GM08714 (cell line): ENCODE measurements around the gene TBC1D9B.
A peak's percentile ranks its signal among the peaks of the same experiment; 100 is the strongest.
"Not testable (repeated sequence)": the region's sequence is repeated elsewhere in the genome, so short reads cannot be mapped to it uniquely, and the experiment has no call there.

Source experiments
- H3K4me3 ChIP-seq: fragments of 200-500 bp; sonication (Bioruptor generic); 2 replicates; pipeline ENCODE4 v1.5.1; 2014; ENCODE audit warnings: mild to moderate bottlenecking, low read length, inconsistent platforms
- ZNF274 ChIP-seq: IDR thresholded peaks from 2 replicates; pipeline ENCODE4 v1.6.1; 2012; ENCODE audit warnings: mild to moderate bottlenecking, low read depth, low read length

Gene TBC1D9B

DNA sequence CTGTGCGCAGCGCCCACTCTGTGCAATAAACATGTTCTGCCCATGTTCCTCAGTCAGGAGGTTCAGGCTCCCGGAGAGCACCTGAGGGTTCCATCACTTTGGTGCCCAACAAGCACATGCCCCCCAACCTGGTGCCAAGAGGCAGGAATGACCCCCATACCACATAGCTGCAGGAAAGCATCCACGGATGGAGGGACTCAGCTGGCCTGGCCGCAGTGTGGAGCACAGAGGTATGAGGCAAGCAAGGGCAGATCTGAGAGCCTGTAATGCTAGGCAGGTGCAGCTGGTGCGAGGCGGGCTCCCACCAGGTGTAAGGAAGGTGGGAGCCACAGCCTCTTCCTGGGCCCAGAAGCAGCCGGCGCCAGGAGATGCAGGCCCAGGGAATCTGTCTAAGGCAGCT, 44.8 kb downstream of the TBC1D9B start:
- TF ChIP-seq ZNF274, result no peak

DNA sequence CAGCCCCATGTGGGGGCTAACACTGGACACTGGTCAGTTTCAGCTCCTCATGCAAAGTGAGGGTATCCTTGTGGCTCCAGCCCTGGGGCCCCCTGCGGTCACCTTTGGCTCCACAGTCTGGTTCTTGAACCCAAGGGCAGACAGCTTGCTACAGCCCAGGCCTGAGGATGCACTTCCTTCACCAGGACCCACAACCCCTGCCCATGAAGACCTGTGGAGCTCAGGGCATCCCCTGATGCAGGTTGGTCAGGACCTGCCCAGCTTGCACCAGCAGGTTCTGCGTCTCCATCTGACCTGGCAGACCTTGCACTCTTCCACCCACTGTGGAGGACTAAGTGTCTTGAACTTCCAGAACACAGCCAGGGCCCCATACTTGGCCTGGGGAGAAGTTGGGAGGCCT, 45.4 kb downstream of the TBC1D9B start:
- H3K4me3 ChIP-seq, result no peak overlapping the region
- TF ChIP-seq ZNF274, result no peak

More for the DNA sequence above, 44.8 kb downstream of the TBC1D9B start:
- no peak overlapping the region for H3K4me3 ChIP-seq

DNA sequence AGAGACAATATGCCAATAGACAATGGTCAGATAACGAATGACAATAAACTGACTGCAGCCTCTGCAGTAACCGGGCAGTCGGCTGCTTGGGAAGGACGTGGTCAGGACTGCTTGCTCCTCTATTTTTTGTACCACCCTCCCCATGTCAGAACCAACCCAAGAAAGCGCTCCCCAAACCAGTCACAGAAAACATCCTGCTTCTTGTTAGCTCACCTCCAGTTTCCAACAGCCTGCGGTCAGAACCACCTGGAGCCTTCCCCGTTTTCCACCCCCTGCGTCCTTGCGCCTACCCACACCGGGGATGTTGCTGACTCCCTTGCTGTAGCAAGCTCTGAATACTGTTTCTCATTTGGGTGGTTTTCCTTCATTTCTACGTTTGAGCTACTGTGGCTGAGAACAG, 47.4 kb downstream of the TBC1D9B start:
- no peak overlapping the region for H3K4me3 ChIP-seq

DNA sequence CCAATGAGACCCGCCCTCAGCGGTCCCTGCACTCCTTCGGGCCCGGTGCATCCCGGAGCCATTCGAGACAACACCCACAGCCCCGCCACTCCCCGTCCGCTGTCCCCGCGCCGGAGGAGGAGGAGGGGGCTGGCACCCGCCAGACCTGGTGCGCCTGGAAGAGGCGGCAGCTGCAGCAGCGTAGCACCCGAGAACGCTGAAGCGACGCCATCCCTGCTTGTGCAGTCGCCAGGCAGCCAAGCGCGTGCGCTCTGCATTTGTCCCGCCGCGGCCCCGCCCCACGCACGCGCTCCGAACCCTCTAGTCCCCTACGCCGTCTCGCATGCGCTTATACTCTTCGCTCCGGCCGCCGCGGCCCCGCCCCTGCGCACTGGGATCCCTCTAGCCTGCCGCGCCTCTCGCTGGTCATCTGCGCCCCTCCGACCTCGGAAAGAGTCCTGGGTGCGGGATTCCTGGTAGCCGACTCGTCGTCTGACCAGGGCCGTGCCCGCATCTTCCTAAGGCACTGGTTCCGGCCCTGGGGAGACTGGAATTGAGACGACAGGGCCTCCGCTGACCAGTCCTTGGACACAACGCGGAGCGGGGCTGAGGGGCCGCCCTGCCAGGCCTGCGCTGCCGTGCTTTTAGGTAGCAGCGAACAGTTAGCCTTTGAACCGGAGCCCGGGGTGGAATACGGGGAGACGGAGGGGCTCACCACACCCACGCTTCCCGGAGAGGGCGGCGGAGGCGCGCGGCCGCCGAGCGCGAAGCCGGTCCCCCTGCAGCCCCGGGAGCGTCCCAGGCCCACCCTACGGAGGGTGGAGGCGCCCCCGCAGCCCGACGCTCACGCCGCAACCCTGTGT, 48.9 kb downstream of the TBC1D9B start, which contains the start of gene MRNIP:
MRNIP (minus strand) TSS at position 232 of the 842 bp plus-strand sequence; CDS start at position 211, 21 bp downstream.
- peak within 1 kb of the TSS; percentile 75 for H3K4me3 ChIP-seq
- no peak for TF ChIP-seq ZNF274

More for the DNA sequence above, 47.4 kb downstream of the TBC1D9B start:
- TF ChIP-seq ZNF274, result no peak

DNA sequence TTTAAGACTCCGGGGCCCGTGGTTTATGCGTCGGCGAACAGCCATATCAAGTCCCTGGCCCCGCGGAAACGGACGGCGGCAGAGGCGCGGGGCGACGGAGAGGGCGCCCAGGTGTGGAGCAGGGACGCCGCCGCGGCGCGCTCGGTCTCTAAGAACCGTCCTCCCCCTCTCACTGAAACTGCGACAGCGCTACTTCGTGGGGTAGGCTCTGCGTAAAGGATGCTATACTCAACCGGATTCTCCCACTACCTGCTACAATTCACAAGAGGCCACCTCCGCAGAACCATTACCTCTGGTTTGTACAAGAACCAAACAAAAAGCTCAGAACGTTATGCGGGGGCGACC, 49.5 kb downstream of the TBC1D9B start:
- TF ChIP-seq ZNF274, result no peak
- peak overlapping the region; percentile 75 for H3K4me3 ChIP-seq

DNA sequence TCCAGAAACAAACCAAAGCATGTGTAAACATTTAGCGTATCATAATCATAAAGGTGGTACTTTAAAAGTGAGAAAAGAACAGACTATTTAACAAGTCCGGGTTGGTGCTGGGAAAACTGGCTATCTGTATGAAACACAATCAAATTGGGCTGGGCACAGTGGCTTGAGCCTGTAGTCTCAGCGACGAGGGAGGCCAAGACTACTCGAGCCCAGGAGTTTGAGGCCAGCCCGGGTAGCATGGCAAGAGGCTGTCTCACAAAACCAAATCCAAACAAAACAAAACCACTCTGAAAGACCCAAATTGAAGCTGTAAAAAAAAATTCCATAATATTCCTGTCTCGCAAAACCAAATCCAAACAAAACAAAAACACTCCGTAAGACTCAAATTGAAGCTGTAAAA, 53.3 kb downstream of the TBC1D9B start:
- no peak overlapping the region for H3K4me3 ChIP-seq
- TF ChIP-seq ZNF274, result no peak

DNA sequence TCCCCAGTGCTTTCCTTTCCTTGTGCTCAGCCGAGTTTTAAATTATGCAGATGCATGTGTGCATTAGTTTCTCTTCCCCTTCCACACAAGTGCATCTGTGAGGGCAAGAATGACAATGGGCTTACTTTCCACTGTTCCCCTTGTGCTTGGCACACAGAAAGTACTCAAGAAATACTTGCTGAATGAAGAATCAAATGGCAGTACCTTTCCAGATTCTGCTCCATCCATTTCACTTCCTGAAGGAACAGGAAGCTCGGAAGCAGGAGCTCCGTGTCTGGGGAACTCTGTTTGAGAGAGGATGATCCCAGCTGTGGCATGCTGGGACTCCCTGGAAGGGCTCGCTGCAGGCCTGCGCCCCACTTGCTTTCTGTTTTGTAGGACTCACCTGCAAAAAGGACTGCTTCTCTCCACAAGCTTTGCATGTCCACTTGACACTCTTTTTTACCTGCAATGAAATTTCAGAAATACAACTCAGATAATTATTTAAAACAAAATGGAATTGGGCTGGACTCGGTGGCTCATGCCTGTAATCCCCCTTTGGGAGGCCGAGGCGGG, 54.6 kb downstream of the TBC1D9B start:
- H3K4me3 ChIP-seq, result no peak overlapping the region
- no peak for TF ChIP-seq ZNF274

DNA sequence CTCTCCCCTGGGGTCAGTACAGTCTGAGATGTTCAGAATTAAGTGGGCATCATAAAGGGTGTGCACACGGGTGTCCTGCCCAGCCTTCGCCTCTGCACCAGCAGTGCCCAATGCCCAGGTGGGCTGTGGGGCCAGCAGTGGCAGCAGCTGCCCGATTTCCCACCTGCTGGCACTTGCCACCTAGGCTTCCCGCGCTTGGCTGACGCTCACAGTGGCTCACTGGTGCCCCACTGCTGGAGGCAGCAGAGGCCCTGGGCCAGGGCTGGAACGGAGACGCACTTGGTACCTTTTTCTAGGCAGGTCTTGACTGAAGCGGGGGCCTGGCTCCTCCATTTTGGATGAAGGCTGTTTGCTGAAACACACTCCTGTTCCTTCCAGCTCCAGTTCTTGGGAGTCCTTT, 66.1 kb downstream of the TBC1D9B start:
- H3K4me3 ChIP-seq, result no peak overlapping the region
- no peak for TF ChIP-seq ZNF274

DNA sequence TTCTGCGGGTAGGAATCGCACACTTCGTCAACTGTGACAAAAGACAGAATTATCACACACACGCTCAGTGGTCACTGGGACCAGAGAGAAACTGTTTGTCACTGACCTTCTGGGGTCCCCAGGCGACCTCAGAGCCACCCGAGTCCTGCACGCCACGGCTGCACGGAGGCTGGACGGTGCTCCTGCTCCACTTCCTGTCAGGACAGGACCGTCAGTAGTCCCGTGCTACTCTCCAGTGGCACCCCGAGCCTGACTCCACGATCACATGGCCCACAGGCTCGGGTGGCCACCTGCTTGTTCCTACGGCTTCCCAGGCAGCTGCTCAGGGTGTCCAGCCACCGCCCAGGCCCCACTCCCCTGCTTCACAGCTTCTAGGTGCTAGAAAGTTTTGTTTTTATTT, 66.9 kb downstream of the TBC1D9B start:
- TF ChIP-seq ZNF274, result no peak
- no peak overlapping the region for H3K4me3 ChIP-seq

DNA sequence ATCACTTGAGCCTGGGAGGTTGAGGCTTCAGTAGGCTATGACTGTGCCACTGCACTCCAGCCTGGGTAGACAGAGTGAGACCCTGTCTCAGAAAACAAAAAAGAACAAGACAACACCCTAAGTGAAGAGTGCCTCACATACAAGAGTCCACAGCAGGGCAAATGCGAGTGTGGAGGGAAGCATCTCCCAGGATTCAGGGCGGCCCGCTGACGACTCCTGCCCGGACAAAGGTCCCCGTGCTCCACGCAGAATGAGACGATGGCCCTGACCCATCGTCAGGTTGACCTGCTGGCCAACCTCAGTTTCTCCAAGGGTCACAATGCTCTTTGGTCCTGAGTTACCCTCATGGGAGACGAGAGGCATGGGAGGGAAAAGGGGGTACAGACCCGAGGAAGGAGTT, 67.4 kb downstream of the TBC1D9B start:
- no peak for TF ChIP-seq ZNF274
- no peak overlapping the region for H3K4me3 ChIP-seq

DNA sequence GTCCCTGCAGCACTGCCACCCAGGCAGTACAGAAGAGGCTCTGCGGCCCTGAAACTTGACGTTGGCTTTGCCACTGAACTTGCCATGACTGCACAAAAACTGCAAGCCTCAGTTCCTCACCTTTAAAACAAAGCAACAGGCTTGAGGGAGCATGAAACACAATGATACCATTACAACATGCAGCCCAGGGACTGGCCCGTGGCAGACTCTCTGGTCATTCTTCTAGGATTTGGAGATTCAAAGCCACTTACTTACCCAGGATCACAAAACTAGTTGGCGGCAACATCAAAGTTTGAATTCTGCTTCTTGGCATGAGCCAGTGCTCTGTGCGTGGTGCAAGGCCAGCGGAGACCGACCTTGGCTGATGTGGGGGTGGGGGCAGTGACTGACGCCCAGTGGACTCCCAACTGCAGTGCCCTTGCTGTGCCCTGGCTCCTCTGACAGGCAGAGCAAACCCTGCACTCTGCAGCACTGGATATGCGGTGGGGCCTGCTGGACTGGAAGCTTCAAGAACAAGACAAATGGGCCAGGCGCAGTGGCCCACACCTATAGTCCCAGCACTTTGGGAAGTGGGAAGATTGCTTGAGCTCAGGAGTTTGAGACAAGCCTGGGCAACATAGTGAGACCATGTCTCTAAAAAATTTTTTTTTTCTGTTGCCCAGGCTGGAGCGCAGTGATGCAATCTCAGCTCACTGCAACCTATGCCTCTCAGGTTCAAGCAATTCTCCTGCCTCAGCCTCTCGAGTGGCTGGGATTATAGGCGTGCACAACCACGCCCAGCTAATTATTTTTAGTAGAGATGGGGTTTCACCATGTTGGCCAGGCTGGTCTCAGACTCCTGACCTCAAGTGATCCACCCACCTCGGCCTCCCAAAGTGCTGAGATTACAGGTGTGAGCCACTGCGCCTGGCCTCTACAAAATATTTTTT, 68.1 kb downstream of the TBC1D9B start:
- no peak for TF ChIP-seq ZNF274
- H3K4me3 ChIP-seq, result no peak overlapping the region

DNA sequence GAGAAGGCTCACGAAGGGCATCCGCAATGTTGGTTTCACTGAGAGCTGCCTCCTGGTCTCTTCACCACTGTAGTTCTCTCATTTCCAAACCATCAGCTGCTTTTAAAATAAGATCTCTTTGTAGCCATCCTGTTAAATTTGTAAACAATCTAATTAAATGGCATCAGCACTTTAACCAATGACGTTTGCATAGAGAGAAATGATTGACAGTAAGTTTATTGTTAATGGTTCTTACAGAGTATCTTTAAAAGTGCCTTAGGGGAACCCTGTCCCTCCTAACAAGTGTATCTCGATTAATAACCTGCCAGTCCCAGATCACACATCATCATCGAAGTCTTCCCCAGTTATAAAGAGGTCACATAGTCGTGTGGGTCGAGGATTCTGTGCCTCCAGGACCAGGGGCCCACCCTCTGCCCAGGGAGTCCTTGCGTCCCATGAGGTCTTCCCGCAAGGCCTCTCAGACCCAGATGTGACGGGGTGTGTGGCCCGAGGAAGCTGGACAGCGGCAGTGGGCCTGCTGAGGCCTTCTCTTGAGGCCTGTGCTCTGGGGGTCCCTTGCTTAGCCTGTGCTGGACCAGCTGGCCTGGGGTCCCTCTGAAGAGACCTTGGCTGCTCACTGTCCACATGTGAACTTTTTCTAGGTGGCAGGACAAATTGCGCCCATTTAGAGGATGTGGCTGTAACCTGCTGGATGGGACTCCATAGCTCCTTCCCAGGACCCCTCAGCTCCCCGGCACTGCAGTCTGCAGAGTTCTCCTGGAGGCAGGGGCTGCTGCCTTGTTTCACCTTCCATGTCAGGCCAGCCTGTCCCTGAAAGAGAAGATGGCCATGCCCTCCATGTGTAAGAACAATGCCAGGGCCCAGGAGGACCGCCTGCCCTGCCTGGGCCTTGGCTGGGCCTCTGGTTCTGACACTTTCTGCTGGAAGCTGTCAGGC, 70.4 kb downstream of the TBC1D9B start:
- no peak overlapping the region for H3K4me3 ChIP-seq

DNA sequence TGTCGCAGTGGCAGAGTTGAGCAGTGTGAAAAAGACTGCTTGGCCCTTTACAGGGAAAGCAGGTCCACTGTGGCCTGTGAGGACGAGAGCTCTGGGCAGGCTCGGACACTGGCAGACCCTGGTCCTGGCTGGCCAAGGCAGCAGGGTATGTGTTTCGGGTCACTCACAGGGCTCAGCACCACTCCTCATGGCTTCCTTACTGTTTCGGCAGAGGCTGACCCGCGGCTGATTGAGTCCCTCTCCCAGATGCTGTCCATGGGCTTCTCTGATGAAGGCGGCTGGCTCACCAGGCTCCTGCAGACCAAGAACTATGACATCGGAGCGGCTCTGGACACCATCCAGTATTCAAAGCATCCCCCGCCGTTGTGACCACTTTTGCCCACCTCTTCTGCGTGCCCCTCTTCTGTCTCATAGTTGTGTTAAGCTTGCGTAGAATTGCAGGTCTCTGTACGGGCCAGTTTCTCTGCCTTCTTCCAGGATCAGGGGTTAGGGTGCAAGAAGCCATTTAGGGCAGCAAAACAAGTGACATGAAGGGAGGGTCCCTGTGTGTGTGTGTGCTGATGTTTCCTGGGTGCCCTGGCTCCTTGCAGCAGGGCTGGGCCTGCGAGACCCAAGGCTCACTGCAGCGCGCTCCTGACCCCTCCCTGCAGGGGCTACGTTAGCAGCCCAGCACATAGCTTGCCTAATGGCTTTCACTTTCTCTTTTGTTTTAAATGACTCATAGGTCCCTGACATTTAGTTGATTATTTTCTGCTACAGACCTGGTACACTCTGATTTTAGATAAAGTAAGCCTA, 71.3 kb downstream of the TBC1D9B start:
- TF ChIP-seq ZNF274, result no peak
- no peak overlapping the region for H3K4me3 ChIP-seq

More for the DNA sequence above, 70.4 kb downstream of the TBC1D9B start:
- TF ChIP-seq ZNF274, result no peak

DNA sequence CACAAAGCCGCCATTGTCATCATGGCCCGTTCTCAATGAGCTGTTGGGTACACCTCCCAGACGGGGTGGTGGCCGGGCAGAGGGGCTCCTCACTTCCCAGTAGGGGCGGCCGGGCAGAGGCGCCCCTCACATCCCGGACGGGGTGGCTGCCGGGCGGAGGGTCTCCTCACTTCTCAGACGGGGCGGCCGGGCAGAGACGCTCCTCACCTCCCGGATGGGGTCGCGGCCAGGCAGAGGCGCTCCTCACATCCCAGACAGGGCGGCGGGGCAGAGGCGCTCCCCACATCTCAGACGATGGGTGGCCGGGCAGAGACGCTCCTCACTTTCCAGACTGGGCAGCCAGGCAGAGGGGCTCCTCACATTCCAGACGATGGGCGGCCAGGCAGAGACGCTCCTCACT, 72.8 kb downstream of the TBC1D9B start:
- H3K4me3 ChIP-seq, result not testable (repeated sequence)
